NB4 (cell line): Measurements from ENCODE around the gene TSPAN33.

Experiments used
- CTCF ChIP-seq: IDR thresholded peaks from one replicate; pipeline ENCODE4 v1.5.1; 2012; ENCODE audit warnings: low read depth, low read length
- MAX ChIP-seq: IDR thresholded peaks from 2 replicates; pipeline ENCODE4 v1.6.1; 2011; ENCODE audit warnings: low read depth, low read length
- MYC ChIP-seq: IDR thresholded peaks from 2 replicates; pipeline ENCODE4 v1.6.1; 2011; ENCODE audit warnings: low read depth, low read length
- POLR2A ChIP-seq: IDR thresholded peaks from 2 replicates; pipeline ENCODE4 v1.6.1; 2011; ENCODE audit warnings: mild to moderate bottlenecking; ENCODE audit not compliant: insufficient read length; ENCODE audit errors: extremely low read depth

GRCh38 chr7:129193892-129194291 is 49.4 kb downstream of the TSPAN33 start:
- TF ChIP-seq CTCF, result no peak
- no peak for TF ChIP-seq POLR2A
- TF ChIP-seq MAX, result no peak
- TF ChIP-seq MYC, result no peak
